ENCODE data around the gene GPC1.

GPC1 gene

DNA sequence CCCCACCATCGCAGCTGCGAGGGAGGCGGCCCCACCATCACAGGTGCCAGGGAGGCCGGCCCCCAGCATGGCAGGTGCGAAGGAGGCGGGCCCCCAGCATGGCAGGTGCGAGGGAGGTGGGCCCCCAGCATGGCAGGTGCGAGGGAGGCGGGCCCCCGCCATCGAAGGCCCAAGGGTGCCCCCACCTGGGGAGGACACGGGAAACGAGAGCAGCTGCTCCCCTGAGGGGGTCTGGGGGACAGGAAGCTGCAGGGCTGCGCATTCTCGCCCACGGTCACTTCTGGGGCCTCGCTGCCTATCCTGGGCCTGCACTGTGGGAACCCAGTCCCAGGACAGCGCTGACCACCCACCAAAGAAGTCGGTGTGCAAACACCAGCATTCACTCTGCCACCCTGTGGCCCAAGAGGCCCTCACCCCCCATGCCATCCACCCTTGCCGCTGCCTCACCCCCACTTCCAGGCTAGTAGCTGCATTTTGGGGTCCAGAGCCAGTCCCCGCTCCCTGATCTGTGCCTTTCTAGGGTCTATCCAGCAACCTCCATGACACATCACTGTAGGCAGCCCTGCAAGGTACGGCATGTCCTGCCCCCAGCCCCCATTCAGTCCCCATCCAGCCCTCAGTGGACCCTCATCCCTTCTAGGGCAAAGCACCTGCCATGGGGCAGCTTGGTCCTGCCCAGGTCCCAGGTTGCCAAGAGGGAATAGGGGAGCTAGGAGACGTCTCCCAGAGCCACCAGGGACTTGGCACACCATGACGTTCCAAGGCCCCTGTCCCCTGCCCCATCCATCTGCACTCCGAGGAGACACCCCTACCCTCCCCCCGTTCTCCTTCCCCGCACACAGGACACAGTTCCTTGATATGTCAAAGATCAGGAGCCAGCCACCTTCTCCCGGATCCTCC, 24.0 kb upstream of the GPC1 start:
- no peak for DNase-seq

DNA sequence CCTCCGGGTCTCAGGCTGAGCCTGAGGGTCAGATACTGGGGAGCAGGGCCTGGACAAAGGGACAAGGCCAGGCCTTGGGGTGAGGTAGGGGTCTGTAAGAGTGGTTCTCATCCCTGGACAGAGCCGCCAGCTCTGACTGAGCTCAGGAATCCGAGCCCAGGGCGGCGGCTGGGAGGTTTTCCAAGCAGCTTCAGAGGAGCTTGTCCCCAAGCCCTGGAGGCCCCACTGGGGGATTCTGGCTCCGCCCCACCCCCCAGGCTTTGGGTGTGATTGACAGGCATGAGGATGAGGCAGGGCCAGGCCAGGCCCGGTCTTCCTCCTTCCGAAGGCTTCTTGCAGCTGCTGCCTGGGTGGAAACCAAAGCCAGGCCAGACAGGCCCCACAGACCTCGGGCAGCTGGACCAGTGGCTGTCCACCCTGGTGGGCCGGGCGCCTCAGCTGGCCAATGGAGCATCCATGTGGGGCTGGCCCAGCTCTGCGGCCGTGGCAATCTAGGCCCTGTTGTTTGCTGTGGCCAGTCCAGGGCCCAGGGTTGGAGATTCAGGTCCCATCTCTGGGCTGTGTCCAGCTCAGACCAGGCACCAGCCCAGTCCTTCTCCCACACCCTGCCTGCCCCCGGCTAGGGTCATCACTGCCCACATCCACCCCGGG, 23.1 kb upstream of the GPC1 start:
- no peak for DNase-seq

DNA sequence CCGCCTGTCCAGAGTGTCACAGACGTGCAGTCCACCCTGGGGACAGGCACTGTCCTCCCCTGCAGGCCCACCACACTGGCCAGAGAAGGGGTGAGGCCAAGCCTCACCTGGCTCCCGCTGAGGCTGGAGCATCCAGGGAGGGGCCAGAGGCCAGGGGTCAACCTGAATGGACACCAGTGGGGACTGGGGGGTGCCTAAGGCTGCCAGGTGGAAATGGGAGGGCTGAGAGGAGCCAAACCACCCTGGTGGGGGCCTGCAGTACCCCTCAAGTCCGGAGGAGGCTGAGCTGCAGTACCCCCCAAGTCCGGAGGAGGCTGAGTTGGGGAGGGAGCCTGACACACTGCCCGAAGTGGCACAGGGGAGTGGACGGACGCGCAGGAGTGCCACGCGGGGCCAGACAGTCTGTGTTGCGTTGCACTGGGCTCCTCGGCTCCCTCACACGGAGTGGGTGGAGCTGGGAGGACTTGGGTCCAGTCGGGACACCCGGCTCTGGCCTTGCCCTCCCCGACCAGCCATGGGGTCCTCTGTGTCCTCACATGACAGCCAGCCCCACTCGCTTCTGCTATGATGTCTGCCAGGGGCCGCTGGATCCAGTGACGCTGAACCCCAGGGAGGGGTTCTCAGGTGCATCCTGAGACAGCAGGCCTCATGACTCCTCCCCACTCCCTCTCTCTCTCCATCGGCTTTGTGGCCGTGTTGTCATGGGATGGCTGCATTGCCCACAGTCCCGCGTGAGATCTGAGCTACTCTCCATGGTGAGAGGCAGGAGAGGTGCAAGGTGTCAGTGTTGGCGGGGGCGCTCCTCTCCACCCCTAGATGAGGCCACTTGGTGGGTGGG, 22.3 kb upstream of the GPC1 start:
- no peak for DNase-seq

DNA sequence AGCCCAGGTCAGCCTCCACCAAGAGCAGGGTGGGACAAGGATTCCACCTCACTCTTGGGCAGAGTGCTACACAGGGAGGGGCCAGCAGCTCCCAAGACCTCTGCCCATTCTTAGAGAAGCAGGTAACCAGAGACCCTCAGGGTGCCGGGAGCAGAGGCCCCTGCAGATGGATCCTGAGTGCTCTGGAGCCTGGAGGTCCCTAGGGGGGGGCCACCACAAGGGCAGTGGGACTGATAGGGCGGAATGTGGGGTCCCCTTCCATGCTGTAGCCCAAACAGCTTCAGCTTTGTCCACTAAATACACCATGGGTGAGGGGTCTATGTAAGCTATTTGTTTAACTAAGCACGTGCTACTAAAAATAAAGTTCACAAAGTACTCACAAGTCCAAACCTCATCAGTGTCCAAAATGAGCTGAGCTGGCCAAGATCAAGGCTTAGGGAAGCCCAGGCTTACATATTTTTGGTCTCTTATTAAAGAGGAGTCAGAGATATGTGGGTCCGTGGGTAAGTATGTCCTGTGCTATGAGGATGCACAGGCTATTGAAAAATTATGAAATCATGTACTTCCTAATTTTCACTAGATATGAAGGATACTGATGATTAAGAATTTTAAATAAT, 21.5 kb upstream of the GPC1 start:
- no peak for DNase-seq

DNA sequence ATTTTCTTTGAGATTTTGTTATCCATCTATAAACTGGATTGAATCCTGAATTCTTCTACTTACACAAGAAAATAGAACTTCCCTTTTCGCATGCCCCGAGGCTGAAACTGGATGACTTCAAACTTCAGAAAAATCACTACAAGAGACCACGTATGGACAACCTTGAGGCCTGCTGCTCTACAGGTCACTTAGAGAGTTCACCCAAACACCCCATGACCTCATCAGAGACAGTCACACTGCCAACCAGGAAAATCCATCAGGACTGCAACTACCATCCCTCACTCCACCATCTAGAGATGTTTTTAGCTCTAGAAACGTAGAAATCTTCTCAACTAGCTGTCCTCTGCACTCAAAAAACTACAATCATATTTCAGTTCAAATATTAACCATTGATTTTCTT, 18.6 kb upstream of the GPC1 start:
- no peak for DNase-seq

DNA sequence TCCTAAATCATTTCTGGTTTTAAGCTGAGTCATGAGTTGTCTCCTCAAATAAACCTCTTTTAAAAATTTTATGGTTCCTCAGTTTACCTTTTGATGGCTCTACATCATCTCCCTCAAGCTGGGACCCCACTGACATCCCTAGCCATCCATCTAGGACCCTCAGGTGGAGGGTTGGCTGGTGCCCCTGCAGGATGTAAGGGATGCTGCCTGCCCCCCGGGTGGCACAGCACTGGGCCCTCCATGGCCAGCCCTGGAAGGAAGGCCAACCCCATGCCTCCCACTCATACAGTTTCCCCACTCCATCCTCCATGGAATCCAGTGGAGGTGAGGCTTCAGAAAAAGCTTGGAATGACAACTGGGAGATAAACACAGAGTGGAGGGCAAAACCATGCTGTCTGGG, 17.2 kb upstream of the GPC1 start:
- no peak for DNase-seq

DNA sequence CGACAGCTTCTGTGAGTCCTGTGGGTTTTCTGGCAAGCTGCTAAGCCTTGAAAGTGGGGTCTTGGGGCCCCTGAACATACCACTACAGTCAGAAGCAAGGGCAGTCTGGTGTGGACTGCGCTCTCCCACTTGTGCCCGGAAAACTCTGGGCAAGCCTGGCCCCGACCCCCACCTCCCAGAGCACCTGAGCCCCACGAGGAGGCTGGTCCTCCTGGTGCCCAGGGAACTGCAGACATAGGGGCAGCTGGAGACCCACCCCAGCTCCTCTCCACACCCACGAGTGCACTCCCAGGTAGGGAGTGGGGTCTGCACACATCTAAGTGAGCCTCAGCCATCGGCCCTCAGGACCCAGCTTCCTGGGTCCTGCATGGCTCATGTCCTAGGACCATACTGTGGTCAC, 16.2 kb upstream of the GPC1 start:
- DNase-seq = no peak

DNA sequence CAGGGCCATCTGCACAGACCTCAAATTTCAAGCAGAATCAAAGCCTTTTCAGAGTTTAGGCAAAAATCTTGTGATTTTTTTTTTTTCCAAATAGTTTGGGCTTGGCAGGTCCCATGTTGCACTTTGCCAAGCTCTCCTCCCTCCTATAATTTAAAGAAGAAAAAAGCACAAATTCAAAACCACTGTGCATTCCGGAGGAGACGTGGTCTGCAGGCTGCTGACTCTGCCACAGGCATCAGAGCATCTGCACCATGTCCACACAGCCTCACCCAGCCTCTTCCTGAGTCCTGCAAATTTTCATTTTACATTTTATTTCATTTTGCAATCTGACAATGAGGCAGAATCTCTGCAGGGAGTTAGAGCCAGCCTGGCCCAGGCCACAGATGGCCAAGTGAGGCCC, 15.7 kb upstream of the GPC1 start:
- no peak for DNase-seq

DNA sequence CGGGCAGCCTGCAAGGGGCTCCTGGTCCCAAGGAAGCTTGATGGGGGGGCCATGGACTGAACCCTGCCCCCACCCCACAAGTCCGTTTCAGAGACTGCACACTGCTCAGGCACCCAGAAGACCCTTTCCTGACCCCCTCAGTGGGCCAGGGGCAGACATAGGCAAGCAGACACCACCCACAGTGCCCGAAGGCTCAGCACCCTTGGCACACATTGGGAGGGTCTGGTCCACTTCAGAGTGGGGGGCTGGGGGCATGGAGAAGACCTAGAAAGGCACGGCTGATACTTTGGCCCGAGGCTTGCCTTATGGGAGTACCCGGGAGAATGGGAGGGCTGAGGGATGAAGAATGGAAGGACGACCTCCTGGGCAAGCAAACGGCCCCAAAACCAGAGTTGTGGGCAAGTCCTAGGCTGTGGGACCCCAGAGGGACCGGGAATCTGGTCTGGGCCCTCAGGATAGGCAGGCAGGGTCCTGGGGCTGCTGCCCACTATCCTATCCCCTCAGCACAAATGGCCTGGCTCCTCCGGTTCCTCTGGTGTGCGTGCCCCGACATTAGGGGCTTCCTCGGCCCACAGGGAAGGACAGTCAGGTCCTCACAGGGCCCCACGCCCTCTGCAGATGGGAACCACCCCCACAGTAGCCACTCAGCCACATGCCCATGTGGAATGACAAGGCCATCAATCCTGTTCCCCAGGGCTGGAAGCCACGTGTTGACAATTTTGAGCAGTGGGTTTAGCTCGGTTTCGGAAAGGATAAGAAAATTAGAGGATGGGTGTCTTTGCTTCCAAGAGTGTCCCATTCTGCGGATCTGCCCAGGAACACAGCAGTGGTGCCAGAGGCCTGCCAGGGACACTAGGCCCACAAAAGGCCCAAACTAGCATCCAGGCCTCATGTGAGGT, 15.0 kb upstream of the GPC1 start:
- no peak for DNase-seq

DNA sequence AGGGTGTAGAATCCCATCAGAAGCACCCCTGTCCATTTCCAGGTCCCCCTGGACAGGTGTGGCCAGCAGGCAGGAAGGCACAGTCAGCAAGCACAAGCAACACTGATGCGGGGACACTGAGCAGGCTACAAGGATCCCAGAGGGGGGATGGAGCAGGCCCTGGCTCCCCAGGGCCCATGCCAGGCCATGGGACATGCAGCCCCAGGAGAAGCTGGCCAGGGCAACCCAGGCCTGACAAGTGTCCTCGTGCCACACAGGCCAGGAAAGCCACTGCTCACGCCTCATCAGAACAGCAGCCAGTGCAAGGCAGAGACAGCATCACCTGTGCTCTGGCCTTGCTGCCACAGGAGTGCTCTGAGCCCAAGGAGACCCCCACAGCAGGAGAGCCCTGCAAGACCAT, 14.1 kb upstream of the GPC1 start:
- DNase-seq = no peak

DNA sequence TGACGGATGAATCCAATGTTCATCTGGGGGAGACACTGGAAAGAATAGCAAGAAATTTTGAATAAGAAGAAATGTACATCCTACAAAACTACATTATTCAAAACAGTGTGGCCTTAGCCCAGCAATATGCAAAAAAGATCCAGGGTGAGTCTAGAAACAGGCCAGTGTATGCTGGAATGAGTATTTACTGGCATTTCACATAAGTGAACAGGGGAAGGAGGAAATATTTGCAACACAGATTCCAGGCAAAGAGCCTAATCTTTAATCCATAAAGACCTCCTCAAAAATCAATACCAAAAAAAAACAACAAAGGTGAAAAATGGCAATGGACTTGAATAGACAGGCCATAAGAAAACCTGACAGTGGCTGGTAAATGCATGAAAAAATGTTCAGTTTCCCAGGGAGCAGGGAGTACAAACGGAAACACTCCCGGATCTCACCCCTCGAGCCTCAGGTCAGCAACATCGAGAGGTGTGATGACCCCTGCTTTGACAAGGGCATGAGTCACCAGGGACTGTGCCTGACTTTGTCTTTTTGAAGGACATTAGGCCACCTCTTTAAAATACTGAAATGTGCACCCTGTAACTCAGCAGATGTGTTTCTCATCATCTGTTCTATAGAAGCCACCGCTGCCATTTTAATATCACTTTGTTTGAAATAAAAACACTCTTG, 12.7 kb upstream of the GPC1 start:
- DNase-seq = no peak

DNA sequence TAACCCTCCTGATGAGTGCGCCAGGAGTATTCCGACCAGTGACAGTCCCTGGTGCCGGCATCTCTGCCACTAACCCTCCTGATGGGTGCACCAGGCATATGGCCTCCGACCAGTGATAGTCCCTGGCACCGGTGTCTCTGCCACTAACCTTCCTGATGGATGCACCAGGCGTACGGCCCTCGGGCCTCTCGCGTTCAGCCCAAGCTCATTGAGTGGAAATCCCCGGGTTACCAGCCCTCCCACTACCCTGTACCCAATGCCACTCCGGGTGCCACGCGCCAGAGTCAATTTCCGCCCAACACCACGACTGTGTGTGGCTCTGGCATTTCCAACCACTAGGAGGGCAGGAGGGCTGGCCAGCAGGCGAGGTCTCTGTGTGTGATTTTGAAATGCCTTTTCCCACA, 11.7 kb upstream of the GPC1 start:
- no peak for DNase-seq

DNA sequence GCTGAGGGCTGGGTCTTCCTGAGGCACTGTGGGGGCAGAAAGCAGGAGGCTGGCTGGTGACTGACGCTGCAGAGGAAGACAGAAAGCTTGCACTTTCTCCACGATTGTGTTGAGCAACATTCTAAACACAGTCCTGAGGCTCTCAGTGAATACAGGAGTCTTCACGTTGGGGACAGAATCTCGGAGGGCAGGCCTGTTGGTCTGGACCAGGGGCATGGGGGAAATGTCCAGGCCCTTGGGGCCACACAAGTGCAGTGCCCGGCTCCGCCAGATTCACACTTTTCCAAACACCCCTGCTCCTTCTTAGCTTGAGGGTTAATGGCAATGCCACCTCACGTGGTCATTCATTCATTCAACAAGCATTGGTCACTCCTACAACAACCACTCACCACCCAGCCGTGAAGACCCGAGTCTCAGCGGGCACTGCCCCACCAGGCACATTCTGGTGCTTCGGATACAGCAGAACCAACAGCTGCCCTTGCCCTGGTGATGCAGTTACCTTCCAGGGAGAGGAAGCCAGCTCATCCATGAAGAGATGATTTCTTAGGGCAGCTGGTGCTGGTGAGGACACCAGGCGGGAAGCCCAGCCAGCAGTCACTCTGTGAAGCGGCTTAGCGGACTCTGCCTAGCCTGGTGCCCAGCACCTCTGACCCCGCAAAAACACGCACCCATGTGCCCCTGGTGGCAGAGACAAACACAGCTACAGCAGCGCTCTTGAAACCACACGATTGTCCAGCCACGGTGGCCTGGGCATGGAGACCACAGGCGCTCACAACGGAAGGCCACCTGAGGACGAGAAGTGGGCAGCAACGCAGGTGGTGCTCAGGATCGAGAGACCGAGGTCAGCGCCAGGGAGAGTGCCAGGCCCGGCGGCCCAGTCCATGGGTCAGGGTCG, 10.9 kb upstream of the GPC1 start:
- no peak for DNase-seq

DNA sequence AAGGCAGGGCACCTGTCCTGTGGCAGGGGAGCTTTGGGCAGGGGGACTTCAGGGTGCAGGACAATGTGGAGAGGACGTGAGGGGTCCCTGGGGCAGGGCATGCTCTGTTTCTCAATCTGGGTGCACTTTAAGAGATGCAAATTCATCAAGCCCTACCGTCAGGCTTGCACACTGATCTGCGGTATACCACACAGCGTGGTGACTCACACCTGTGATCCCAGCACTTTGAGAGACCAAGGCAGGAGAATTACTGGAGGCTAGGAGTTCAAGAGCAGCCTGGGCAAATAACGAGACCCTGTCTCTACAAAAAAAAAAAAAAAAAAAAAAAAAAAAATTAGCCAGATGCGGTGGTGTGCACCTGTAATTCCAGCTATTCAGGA, 10.2 kb upstream of the GPC1 start:
- no peak for DNase-seq

DNA sequence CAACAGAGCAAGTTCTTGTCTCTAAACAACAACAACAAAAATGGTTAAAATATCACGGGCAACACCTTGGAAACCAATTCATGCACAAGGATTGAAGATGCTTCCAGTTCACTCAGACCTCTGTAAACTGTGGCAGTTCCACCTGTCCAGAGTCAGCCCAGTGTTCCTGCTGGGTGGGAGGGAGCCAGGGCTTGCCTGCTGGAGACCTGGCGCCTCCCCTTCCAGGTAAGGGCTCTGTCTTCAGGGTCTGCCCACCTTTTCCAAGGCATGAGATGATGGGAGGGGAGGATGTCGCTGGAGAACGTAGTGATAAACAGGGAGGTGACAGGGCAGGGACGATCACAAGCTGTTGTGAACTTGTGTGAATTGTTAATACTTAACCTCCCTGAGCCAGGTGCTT, 9.8 kb upstream of the GPC1 start:
- no peak for DNase-seq

DNA sequence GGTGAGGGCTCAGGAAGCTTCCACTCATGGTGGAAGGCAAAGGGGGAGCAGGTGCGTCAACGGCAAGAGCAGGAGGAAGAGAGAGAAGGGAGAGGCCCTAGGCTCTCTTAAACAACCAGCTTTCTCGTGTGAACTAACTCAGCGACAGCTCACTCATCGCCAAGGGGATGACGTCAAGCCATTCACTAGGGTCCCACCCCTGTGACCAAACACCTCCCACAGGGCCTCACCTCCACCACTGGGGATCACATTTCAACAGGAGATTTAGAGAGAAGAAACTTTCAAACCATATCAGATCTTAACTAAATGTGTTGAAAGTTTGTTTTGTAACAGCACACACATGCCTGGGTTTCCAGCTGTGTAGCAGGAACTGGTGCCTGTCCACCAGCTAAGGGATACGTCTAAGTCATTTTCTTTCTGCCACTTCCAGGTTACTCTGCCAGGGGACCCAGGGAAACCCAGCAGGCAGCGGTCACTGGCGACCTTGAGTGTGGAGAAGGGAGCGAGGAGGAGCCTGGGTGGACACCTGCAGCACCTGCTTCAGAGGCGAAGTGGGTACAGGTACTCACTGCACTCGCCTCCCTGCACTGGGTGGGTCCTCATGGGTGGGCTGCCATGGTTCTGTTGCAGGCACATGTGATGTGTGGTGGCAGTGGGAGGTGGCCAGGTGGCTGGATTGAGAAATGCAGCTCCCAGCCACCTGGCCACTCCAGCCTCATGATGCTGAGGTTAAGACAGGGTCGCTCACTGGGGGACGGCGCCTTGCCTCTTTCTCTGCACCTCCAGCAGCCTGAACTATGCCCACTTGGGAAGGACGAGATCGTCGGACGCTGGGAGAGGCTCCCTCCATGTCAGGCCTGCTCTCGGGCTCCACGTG, 8.4 kb upstream of the GPC1 start:
- DNase-seq = no peak

DNA sequence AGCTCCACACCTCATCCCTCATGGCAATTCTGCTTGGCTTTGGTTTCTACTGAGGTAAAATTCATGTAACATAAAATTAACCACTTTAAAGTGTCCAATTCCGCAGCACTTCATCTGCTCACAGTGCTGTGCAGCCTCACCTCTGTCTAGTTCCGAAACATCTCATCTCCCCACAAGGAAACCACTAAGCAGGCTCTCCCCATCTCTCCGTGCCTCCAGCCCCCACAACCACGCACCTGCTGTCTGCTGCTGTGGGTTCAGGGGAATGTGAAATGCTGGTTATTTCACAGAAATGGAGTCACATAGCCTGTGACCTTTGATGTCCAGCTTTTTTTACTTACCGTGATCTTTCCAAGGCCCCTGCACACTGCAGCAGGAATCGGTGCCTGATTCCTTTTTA, 7.7 kb upstream of the GPC1 start:
- DNase-seq = no peak

DNA sequence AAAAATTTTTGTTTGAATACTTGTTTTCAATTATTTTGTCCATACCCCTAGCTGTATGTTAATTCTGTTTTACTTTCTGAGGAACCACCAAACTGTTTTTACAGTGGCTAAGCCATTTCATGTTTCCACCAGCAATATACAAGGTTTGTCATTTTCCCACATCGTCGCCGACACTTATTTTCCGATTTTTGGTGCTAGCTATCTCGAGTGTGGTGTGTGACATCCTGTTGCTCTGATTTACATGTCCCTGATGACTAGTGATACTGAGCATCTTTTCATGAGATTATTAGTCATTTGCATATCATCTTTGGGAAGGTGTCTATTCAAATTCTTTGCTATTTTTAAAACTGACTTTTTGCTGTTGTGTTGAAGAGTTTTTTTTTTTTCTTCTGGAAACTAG, 7.2 kb upstream of the GPC1 start:
- no peak for DNase-seq
